Kidney (tissue), 14 donors: Measurements from ENCODE around the gene PTAFR. TPM values are rescaled to one million over a fixed set of nuclear protein-coding genes. Genes with fewer than 3 reads are reported as not detected.

Experiments
- DNase-seq, 5 donors: peaks; one replicate each; pipeline ENCODE4 v3.0.0-alpha.2; 2013 to 2020
- FAIRE-seq: peaks from 2 replicates; lab custom pipeline; 2012; peaks lifted over from hg19 to GRCh38; lab: Jason Lieb, UNC
- H3K27ac ChIP-seq, 2 donors: one replicate each; pipeline ENCODE4 v1.7.0; 2013; ENCODE audit warnings: low read depth in 2 of 2, low read length in 2 of 2, inconsistent platforms in 1 of 2
- H3K27me3 ChIP-seq: one replicate; pipeline ENCODE4 v1.7.1; 2013; ENCODE audit warnings: low read length, inconsistent platforms; ENCODE audit not compliant: control insufficient read depth, insufficient read depth
- H3K36me3 ChIP-seq, 3 donors: one replicate each; pipeline versions ENCODE4 v1.7.0 to v1.7.1; 2013; ENCODE audit warnings: low read length in 3 of 3, control low read depth in 1 of 3, inconsistent platforms in 1 of 3; ENCODE audit not compliant: insufficient read depth in 3 of 3, control insufficient read depth in 2 of 3
- H3K4me1 ChIP-seq, 3 donors: one replicate each; pipeline versions ENCODE4 v1.7.0 to v1.7.1; 2013; ENCODE audit warnings: low read length in 3 of 3, inconsistent platforms in 1 of 3, low read depth in 1 of 3; ENCODE audit not compliant: control insufficient read depth in 2 of 3, insufficient read depth in 2 of 3
- H3K4me3 ChIP-seq, 3 donors: one replicate each; pipeline versions ENCODE4 v1.7.0 to v1.8.1; 2013; ENCODE audit warnings: low read length in 3 of 3, control low read depth in 1 of 3, inconsistent platforms in 1 of 3
- H3K9ac ChIP-seq, 3 donors: one replicate each; pipeline versions ENCODE4 v1.7.0 to v1.7.1; 2013; ENCODE audit warnings: low read length in 3 of 3, control low read depth in 1 of 3, inconsistent platforms in 1 of 3
- H3K9me3 ChIP-seq, 3 donors: one replicate each; pipeline versions ENCODE4 v1.7.0 to v1.7.1; 2013; ENCODE audit warnings: low read length in 3 of 3, control low read depth in 1 of 3, inconsistent platforms in 1 of 3; ENCODE audit not compliant: control insufficient read depth in 2 of 3, insufficient read depth in 1 of 3
- intact Hi-C: fragments of 100-400 bp; cut with DNase I; formaldehyde crosslinking; loops from one replicate; pipeline ENCODE4 v1.11.1; 2022
- polyA plus RNA-seq: library from polyadenylated mRNA; stranded (reverse); fragments of 350-450 nt; fragmentation: Illumina TruSeq; extraction: RNeasy Lipid Tissue Mini Kit (QIAGEN cat#74804); gene quantifications from one replicate; pipeline ENCODE4 v1.2.3, GENCODE V29; 2014; ENCODE audit warnings: low read depth, low replicate concordance; ENCODE audit not compliant: insufficient read depth
- total RNA-seq: library from RNA; stranded (reverse); fragmentation: NEBNext Ultra II Directional; extraction: Animal tissue kit (Norgen Biotek cat#: 25700); gene quantifications from one replicate; pipeline ENCODE4 v1.2.1, GENCODE V29; 2021
- TF ChIP-seq, protein P1 (sequence below): IDR thresholded peaks from 3 replicates; pipeline ENCODE4 v1.5.1; 2012; ENCODE audit warnings: mild to moderate bottlenecking, moderate library complexity, borderline replicate concordance; ENCODE audit not compliant: insufficient read depth; ENCODE audit errors: extremely low read depth
- donor health status: control.
- donor health status: control.
- donor health status: control.
- donor health status: control.
- donor health status: control.
- donor health status: DM: yes; HTN: yes; CAD: no.
- donor health status: Normal renal cell carcinoma (clear cell type).

PTAFR gene
- total and polyA plus RNA-seq, 2 donors from 2014 or later = 2.4 to 16.4 TPM

DNA sequence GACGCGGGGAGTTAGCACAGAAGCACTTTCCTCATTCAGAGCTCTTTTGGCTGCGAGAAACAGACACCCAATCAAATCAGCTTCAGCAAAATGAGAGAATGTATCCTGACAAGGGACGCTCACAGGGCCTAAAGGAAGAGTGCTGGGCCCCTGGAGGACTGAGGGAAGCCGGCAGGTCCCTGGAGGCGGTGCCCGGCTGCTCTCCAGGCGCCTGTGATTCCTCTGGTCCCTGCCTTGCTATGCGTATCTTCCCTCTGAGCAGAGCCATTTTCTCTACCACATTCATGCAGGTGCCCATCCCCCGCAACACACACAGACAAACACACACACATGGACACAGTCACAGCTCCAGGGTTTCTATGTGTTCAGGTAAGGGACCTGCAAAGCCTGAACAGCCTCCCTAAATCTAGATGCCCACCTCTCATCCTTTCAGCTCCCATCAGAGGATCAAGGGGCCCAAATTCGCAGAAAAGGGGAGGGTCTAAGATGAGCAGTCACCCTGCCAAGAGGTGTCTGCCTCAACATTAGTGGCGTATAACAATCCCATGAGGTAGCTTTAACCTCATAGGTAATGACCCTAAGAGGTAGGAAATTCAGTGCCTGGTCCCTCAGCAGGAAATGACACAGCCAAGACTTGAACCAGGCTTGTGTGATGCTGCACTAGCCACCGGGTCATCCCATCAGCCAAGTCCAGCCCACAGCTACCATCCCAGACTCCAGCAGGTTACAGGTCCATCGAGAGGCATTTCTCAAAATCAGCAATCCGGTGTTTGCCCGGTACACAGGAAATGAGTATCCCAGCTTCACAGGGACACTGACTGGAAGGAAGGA, 29.0 kb downstream of the PTAFR start:
- Histone ChIP-seq H3K4me3 (no peak overlapping the region), H3K9me3 (no peaks in the 10 kb centered on the region), H3K9ac (no peak overlapping the region), H3K36me3 (no peaks in the 10 kb centered on the region), H3K27me3 (no peaks in the 10 kb centered on the region), H3K4me1 (no peaks in the 10 kb centered on the region), H3K27ac (no peak overlapping the region)
- no peak for FAIRE-seq
- intact Hi-C loops = no loop called here
- TF ChIP-seq, protein P1, sequence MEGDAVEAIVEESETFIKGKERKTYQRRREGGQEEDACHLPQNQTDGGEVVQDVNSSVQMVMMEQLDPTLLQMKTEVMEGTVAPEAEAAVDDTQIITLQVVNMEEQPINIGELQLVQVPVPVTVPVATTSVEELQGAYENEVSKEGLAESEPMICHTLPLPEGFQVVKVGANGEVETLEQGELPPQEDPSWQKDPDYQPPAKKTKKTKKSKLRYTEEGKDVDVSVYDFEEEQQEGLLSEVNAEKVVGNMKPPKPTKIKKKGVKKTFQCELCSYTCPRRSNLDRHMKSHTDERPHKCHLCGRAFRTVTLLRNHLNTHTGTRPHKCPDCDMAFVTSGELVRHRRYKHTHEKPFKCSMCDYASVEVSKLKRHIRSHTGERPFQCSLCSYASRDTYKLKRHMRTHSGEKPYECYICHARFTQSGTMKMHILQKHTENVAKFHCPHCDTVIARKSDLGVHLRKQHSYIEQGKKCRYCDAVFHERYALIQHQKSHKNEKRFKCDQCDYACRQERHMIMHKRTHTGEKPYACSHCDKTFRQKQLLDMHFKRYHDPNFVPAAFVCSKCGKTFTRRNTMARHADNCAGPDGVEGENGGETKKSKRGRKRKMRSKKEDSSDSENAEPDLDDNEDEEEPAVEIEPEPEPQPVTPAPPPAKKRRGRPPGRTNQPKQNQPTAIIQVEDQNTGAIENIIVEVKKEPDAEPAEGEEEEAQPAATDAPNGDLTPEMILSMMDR = no peak
- DNase-seq = no peak

DNA sequence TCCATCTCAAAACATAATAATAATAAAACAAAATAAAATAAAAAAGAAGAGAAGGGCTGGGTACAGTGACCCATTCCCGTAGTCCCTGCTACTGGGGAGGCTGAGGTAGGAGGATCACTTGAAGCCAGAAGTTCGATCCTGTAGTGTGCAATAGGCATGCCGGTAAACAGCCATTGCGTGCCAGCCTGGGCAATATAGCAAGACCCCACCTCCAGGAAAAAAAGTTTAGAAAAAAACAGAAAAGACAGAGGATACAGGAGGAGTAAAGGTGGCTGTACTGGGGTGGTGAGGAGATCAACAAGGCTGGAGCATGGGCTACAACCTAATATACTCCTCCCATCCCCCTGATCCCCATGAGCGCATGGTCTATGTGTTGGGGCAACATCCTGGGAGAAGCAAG, 30.8 kb downstream of the PTAFR start:
- H3K4me1 ChIP-seq = no peaks in the 10 kb centered on the region
- no peaks in the 10 kb centered on the region for H3K36me3 ChIP-seq
- no peak overlapping the region for H3K9ac ChIP-seq
- H3K9me3 ChIP-seq = no peaks in the 10 kb centered on the region
- H3K27ac ChIP-seq = no peak overlapping the region
- TF ChIP-seq, protein P1 = no peak
- no peaks in the 10 kb centered on the region for H3K27me3 ChIP-seq
- no peak for DNase-seq
- intact Hi-C loops = no loop called here
- no peak for FAIRE-seq
- no peak overlapping the region for H3K4me3 ChIP-seq

DNA sequence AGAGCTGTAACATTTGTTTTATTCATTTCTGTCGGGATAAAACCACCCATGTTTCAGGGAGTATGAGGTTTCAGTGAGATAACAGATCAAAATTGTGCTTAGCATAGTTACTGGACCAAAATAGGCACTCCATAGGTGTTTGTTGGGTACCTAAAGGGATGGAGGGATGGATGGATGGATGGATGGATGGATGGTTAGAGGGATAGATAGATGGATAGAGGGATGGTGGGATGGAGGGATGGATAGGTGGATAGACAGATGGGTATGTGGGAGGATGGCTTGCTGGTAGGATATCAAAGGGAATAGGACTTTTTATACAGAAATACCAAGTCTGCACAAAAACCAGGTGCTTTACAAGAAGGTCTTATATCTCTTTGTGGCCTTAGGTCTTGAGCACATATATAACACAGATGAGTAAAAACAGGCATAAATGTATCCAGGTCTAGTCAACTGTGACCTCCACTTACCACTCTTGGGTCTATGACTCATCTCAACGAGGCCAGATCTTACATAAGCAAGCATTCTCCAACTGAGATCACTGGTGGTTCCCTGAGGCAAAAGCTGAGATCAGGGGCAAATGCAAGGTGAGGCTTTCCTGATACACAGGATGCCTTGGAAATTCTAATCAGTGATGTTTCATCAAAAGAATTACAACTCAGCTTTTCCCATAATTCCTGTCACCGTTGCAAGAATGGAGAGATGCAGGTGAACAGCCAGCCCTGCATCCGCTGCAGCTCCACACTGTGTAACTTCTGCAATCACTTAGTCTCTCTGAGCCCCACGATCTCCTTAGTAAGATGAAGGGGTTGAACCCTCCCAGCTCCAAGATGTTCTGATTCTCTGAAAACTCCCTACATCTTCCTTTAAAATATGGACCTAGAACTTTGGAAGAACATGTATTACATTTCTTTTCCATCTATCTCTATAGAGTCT, 32.0 kb downstream of the PTAFR start:
- Histone ChIP-seq H3K27ac (no peak overlapping the region), H3K4me3 (no peak overlapping the region), H3K4me1 (no peaks in the 10 kb centered on the region), H3K9ac (no peak overlapping the region), H3K27me3 (no peaks in the 10 kb centered on the region), H3K9me3 (no peaks in the 10 kb centered on the region), H3K36me3 (no peaks in the 10 kb centered on the region)
- intact Hi-C loops = no loop called here
- DNase-seq (no peak), FAIRE-seq (no peak)
- TF ChIP-seq, protein P1 = no peak
